ENCODE results near the gene ST3GAL5.

DNA sequence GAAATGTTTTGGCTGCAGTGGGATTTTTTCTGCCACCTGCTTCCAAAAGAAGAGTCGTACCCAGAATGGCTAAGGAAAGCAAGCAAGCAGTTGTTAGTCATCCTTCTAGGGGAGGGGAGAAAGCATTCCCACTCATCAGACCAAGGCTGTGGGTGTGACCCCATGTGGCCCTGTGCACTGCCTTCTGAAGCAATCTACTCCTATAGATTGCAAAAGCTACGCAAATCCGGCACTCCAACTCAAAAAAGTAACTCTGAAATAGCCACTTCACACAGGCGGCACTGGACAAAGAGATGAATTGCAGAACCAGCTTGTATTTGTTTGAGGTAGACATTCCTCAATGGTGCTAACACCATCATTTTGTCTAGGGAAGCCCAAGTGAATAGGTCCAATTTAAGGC, 44.3 kb downstream of the ST3GAL5 start:
- no peak for TF ChIP-seq ZNF274 (IDR thresholded peaks at IDR 0.05; ENCODE audit: low read depth, low read length)
- no peak for TF ChIP-seq YY1 (IDR thresholded peaks at IDR 0.05; ENCODE audit: insufficient read depth, insufficient read length)
- TF ChIP-seq SUZ12 (IDR thresholded peaks at IDR 0.05; ENCODE audit: extremely low read depth, insufficient read depth, insufficient read length) = no peak
